Measurements from ENCODE around the gene LYPD5. TPM values are rescaled to one million over a fixed set of nuclear protein-coding genes. Genes with fewer than 3 reads are reported as not detected.

LYPD5 gene
- total RNA-seq, 6 experiments from 2014 or later, result 0.11 to 0.81 (median 0.34) TPM; not detected in 1

- Mint-ChIP-seq H3K9me3 (no peaks in the 10 kb centered on the region), H3K36me3 (ENCODE audit: low read depth) (peaks cover 9% of the 10 kb centered on the region), H3K27ac (no peak overlapping the region), H3K4me3 (no peak overlapping the region), H3K27me3 (ENCODE audit: insufficient read depth) (0 out of 2 replicates have a peak, but pooled peaks cover 1% of the 10 kb centered on the region), H3K4me1 (ENCODE audit: low read depth) (peaks cover 92% of the 10 kb centered on the region)
- no peak for TF ChIP-seq CTCF (IDR thresholded peaks at IDR 0.05)
- no peak for DNase-seq
These were observed 41.3 kb downstream of the LYPD5 start for GRCh38 chr19:43760941-43761340.

GRCh38 chr19:43759515-43759914, 42.7 kb downstream of the LYPD5 start:
- H3K27me3 Mint-ChIP-seq (ENCODE audit: insufficient read depth), result peaks cover 1% of the 10 kb centered on the region; the same call in 1 of the 2 replicates
- H3K4me1 Mint-ChIP-seq (ENCODE audit: low read depth), result peaks cover 88% of the 10 kb centered on the region
- H3K36me3 Mint-ChIP-seq (ENCODE audit: low read depth), result peaks cover 17% of the 10 kb centered on the region
- TF ChIP-seq CTCF (IDR thresholded peaks at IDR 0.05), result peak; percentile 71
- H3K27ac Mint-ChIP-seq, result peak overlapping the region; percentile 62
- peak overlapping the region; percentile 16 for H3K4me3 Mint-ChIP-seq
- H3K9me3 Mint-ChIP-seq, result no peaks in the 10 kb centered on the region
- DNase-seq, result peak; percentile 79

- no peak for TF ChIP-seq CTCF (IDR thresholded peaks at IDR 0.05)
- H3K9me3 Mint-ChIP-seq, result no peaks in the 10 kb centered on the region
- DNase-seq, result no peak
- H3K4me3 Mint-ChIP-seq, result peak overlapping the region; percentile 95
- H3K27ac Mint-ChIP-seq, result peak overlapping the region; percentile 98
- H3K27me3 Mint-ChIP-seq (ENCODE audit: insufficient read depth), result peaks cover 1% of the 10 kb centered on the region
- peaks cover 73% of the 10 kb centered on the region for H3K4me1 Mint-ChIP-seq (ENCODE audit: low read depth)
- H3K36me3 Mint-ChIP-seq (ENCODE audit: low read depth), result peaks cover 28% of the 10 kb centered on the region
These were observed 46.9 kb downstream of the LYPD5 start for GRCh38 chr19:43755256-43755801.

- Mint-ChIP-seq H3K4me3 (peak within 1 kb of the TSS; percentile 95), H3K36me3 (ENCODE audit: low read depth) (peaks cover 28% of the 10 kb centered on the region), H3K4me1 (ENCODE audit: low read depth) (peaks cover 74% of the 10 kb centered on the region), H3K9me3 (no peaks in the 10 kb centered on the region), H3K27me3 (ENCODE audit: insufficient read depth) (peaks cover 1% of the 10 kb centered on the region), H3K27ac (peak within 1 kb of the TSS; percentile 98)
- DNase-seq, result peak; percentile 95
- TF ChIP-seq CTCF (IDR thresholded peaks at IDR 0.05), result no peak
These were observed 47.6 kb downstream of the LYPD5 start, which contains the start of gene SMG9 for GRCh38 chr19:43754503-43755255. Gene SMG9 (minus strand): TSS chr19:43754962. CDS start chr19:43750741, 4,221 bp downstream.

GRCh38 chr19:43754253-43754502, 48.1 kb downstream of the LYPD5 start:
- no peak for TF ChIP-seq CTCF (IDR thresholded peaks at IDR 0.05)
- peak overlapping the region; percentile 98 for H3K27ac Mint-ChIP-seq
- peak; percentile 24 for DNase-seq
- H3K4me1 Mint-ChIP-seq (ENCODE audit: low read depth), result peaks cover 69% of the 10 kb centered on the region
- H3K27me3 Mint-ChIP-seq (ENCODE audit: insufficient read depth), result peaks cover 1% of the 10 kb centered on the region
- H3K36me3 Mint-ChIP-seq (ENCODE audit: low read depth), result peaks cover 29% of the 10 kb centered on the region
- H3K9me3 Mint-ChIP-seq, result no peaks in the 10 kb centered on the region
- H3K4me3 Mint-ChIP-seq, result peak overlapping the region; percentile 95
